Activated naive CD8-positive, alpha-beta T cell treated with anti-CD3 and anti-CD28 coated beads, Interleukin-2, amount 10 ng/mL, durations not matched to agents 7 days and 5 days (primary cell): ENCODE data around the gene FAM118A. TPM values are rescaled to one million over a fixed set of nuclear protein-coding genes. Genes with fewer than 3 reads are reported as not detected.

Experiments
- ATAC-seq: fragments of 150-1000 bp; cut with Tn5 transposase; one replicate; pipeline ENCODE4 v1.10.0; 2021; ENCODE audit warnings: low read depth, moderate library complexity
- POLR2A ChIA-PET: fragments of 350-600 bp; sonication (Branson Sonifier 250); formaldehyde crosslinking; loops from one replicate; lab custom pipeline; 2021; ENCODE audit warnings: antibody characterized with exemption; lab: Charles Lee
- DNase-seq: peaks from one replicate; pipeline ENCODE4 v3.0.0; 2021
- H3K27ac Mint-ChIP-seq: one replicate; pipeline ENCODE4 v1.8.0; 2022; ENCODE audit warnings: mild to moderate bottlenecking, mixed read lengths
- H3K27me3 Mint-ChIP-seq: one replicate; pipeline ENCODE4 v1.8.0; 2022; ENCODE audit warnings: mild to moderate bottlenecking, moderate library complexity, mixed read lengths
- H3K36me3 Mint-ChIP-seq: one replicate; pipeline ENCODE4 v1.8.0; 2021; ENCODE audit warnings: mild to moderate bottlenecking, mixed read lengths
- H3K4me1 Mint-ChIP-seq: one replicate; pipeline ENCODE4 v1.8.0; 2021; ENCODE audit warnings: mixed read lengths
- H3K4me3 Mint-ChIP-seq: one replicate; pipeline ENCODE4 v1.8.0; 2022; ENCODE audit warnings: mild to moderate bottlenecking, moderate library complexity, mixed read lengths
- H3K9me3 Mint-ChIP-seq: one replicate; pipeline ENCODE4 v1.8.0; 2021; ENCODE audit warnings: mixed read lengths
- total RNA-seq, 2 experiments: library from RNA; stranded (reverse); gene quantifications; one replicate each; pipeline ENCODE4 v1.2.3, GENCODE V29; 2021

The FAM118A gene
- total RNA-seq, 2 experiments from 2014 or later, result 71.9 to 77.0 TPM

DNA sequence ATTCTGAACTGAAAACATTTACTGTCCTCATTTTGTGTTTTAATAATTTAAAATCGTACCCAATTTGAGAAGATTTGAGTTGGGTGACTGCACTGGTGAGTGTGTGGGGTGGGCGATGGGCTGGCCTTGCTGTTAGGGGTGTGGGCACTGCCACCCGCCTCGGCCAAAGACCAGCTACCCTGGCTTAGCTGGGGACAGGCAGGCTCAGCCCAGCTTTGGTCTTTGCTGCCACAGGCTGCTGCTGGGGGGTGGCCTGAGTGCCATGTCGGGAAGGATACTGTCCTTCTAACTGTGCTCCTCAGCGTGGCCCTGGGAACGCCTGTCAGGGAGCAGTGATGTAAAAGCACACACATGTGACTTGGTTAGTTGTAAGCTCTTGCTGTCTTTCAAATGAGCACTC lies 22.3 kb downstream of the FAM118A start:
- POLR2A ChIA-PET, result interaction anchor here (1.2 to 1.3 kb wide), 2 partner anchors 11 to 13 kb away, joined by 3 read pairs; no protein-coding TSS in a partner anchor
- Mint-ChIP-seq H3K27ac (no peak overlapping the region), H3K4me3 (no peak overlapping the region), H3K27me3 (no peaks in the 10 kb centered on the region), H3K4me1 (peaks cover 13% of the 10 kb centered on the region), H3K36me3 (peaks cover 35% of the 10 kb centered on the region), H3K9me3 (no peaks in the 10 kb centered on the region)
- no peak for ATAC-seq
- DNase-seq, result no peak

DNA sequence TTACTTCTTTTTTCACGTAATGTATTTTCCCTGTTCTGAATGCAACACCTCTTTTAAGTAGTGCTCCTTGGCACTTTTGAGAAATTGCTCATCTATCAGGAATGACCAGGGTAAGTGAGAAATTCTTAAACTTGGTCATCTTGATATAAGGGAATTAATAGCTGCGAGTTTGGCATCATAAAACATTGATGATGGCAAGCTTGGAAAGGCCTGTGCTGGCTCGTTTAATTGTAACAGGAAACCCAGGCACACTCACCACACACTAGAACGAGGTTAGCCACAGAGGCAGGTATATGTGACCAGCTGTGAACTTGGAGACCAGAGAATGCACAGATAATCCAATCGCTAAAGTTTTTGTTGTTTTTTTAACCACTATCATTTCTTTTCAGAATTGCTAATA lies 24.3 kb downstream of the FAM118A start:
- Mint-ChIP-seq H3K9me3 (no peaks in the 10 kb centered on the region), H3K4me1 (peaks cover 16% of the 10 kb centered on the region), H3K27ac (peak overlapping the region; percentile 22), H3K4me3 (peak overlapping the region; percentile 58), H3K27me3 (no peaks in the 10 kb centered on the region), H3K36me3 (peaks cover 37% of the 10 kb centered on the region)
- DNase-seq (no peak), ATAC-seq (peak; percentile 67)
- POLR2A ChIA-PET, result interaction anchor here (0.7 to 2.7 kb wide), 5 partner anchors 11 to 79 kb away, joined by 3 to 8 read pairs (median 3); partner anchors contain the start of genes RIBC2 and SMC1B

DNA sequence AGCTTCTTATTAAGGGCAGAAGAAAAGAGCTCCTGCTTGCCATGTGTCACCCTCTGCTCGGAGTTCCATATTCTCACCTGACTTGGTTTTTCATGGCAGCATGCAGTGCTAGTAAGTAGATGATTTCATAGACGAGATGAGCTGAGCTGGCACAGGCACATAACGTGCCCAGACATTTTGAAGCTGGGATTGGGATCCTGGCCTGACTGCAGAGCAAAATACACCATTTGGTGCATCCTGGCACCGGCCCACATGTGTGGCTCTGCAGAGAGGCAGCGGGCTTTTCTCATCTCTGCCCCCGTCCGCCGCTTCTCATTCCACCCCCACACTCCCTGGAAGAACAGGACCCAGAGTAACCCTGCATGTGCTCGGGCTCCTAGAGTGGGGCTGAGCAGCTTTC lies 24.8 kb downstream of the FAM118A start:
- Mint-ChIP-seq H3K4me1 (peaks cover 13% of the 10 kb centered on the region), H3K36me3 (peaks cover 37% of the 10 kb centered on the region), H3K27ac (no peak overlapping the region), H3K9me3 (no peaks in the 10 kb centered on the region), H3K4me3 (peak overlapping the region; percentile 58), H3K27me3 (no peaks in the 10 kb centered on the region)
- ATAC-seq, result no peak
- DNase-seq, result no peak
- POLR2A ChIA-PET, result interaction anchor here (0.7 to 2.7 kb wide), 5 partner anchors 12 to 79 kb away, joined by 3 to 8 read pairs (median 3); partner anchors contain the start of genes RIBC2 and SMC1B

DNA sequence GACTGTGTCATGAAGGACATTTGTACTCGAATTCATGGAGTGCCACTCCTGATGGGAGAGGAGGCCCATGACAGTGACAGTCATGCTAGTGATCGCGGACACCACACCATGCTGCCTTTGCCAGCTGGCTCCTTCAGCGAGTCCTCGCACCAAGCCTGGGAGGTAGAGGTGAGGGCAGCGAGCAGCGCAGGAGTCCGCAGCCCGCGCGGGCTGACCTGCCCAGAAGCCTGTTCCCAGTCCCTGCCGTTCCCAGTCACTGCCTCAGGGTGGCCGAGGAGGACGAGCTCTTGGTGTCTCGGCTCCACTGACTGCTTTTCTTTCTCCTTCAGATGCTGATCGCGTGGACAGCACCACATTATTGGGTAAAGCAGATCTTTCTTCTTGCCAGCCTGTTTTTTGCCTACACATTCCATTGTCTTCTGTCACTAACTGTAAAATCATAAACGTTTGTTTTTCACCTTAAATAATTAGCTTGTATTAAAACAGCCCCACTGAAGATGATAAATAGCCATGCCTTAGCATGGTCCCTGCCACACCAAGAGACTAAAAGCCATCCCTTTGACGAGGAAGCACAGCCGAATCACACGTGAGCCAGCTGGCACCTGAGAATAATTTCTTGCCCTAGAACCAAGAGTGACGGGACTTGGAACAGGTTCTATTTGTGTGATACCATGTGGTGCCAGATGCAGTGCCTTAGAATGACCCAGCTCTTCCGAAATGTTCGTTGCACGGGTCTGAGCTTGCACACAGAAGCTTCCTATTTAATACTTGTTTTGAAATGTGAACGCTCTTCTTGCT lies 25.5 kb downstream of the FAM118A start:
- H3K4me1 Mint-ChIP-seq, result peaks cover 13% of the 10 kb centered on the region
- ATAC-seq, result no peak
- POLR2A ChIA-PET, result interaction anchor here (2.2 to 2.7 kb wide), 2 partner anchors 16 to 78 kb away, joined by 7 to 8 read pairs; partner anchors contain the start of genes RIBC2 and SMC1B
- H3K4me3 Mint-ChIP-seq, result no peak overlapping the region
- H3K36me3 Mint-ChIP-seq, result peaks cover 37% of the 10 kb centered on the region
- no peaks in the 10 kb centered on the region for H3K9me3 Mint-ChIP-seq
- H3K27ac Mint-ChIP-seq, result no peak overlapping the region
- DNase-seq, result no peak
- no peaks in the 10 kb centered on the region for H3K27me3 Mint-ChIP-seq

DNA sequence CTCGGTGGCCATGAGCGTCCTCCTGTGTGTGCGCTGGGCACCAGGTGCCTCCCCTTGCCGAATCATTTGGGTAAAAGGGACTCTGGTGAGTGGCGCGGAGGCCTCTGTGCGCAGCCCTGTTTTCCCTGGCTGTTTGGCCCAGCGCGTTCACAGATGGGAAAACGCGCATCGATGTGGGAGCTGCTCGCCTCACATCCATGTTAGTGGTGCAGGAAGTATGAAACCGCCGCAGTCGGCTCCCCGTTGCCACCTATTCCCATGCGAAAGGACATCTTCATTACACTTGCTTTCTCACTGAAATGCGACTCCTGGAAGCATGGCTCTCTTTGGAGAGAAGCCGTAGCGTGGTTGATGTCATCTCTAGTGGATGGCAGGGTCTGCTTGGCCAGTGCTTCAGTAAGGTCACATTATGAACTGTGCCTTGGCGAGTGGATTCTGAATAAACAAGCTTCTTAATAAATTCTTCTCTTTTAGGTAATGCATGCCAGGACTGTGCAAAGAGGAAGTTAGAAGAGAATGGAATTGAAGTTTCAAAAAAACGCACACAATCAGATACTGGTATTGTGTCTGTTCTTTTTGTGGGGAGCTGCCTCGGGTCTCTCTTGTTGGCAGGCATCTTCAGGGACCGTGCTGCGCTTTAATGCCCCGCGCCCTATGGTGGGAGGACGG lies 26.3 kb downstream of the FAM118A start:
- DNase-seq, result no peak
- peaks cover 40% of the 10 kb centered on the region for H3K36me3 Mint-ChIP-seq
- ATAC-seq, result no peak
- POLR2A ChIA-PET, result interaction anchor here (2.7 kb wide), 1 partner anchor 78 kb away, joined by 7 read pairs; the partner anchor contains the start of genes RIBC2 and SMC1B
- no peaks in the 10 kb centered on the region for H3K9me3 Mint-ChIP-seq
- peaks cover 16% of the 10 kb centered on the region for H3K4me1 Mint-ChIP-seq
- H3K27me3 Mint-ChIP-seq, result no peaks in the 10 kb centered on the region
- H3K4me3 Mint-ChIP-seq, result no peak overlapping the region
- H3K27ac Mint-ChIP-seq, result no peak overlapping the region

DNA sequence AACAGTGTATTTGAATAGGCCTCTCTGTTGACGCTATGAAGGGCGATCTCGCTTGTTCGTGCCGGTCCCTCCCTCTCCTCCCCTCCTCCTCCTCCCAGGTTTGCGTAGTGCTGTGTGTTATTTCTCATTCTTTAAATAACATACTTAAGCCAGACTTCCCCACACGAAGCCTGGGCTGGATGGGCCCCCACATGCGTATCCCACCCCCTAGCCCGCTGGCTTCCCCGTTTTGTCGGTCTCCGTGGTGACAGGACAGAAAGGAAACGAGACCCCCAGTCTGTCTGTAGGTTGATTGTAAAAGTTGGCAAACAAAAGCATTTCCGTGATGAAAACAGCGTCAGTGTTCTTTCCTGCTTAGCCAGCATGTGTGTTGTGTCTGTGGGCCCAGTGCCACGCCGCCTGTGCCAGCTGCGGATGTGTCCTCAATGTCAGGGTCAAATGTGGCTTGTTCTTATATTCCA lies 27.3 kb downstream of the FAM118A start:
- no peaks in the 10 kb centered on the region for H3K27me3 Mint-ChIP-seq
- ATAC-seq (no peak), DNase-seq (no peak)
- H3K4me3 Mint-ChIP-seq, result no peak overlapping the region
- no peaks in the 10 kb centered on the region for H3K9me3 Mint-ChIP-seq
- POLR2A ChIA-PET, result interaction anchor here (0.5 kb wide), 1 partner anchor 24 kb away, joined by 3 read pairs; no protein-coding TSS in a partner anchor
- peaks cover 21% of the 10 kb centered on the region for H3K4me1 Mint-ChIP-seq
- no peak overlapping the region for H3K27ac Mint-ChIP-seq
- peaks cover 41% of the 10 kb centered on the region for H3K36me3 Mint-ChIP-seq

DNA sequence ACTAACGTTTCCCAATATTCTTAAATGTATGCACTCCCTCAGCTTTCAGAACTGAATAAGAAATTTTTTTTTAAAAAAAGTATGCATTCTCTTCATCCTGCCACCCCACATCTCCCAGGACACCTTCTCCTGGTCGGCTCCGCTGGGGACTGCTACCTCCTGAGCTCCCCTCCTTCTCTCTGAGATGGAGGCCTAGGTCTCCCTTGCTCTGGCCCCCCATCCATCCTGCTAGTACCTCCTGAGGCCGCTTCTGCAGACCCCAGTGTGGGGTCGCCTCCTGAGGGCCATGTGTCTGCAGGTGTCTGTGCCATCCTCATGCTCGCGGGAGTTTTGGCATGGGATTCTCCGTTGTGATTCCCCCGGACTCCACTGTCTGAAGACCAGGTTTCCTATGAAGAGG lies 27.8 kb downstream of the FAM118A start:
- peaks cover 41% of the 10 kb centered on the region for H3K36me3 Mint-ChIP-seq
- H3K9me3 Mint-ChIP-seq, result no peaks in the 10 kb centered on the region
- no peak overlapping the region for H3K27ac Mint-ChIP-seq
- H3K4me3 Mint-ChIP-seq, result no peak overlapping the region
- no peaks in the 10 kb centered on the region for H3K27me3 Mint-ChIP-seq
- H3K4me1 Mint-ChIP-seq, result peaks cover 21% of the 10 kb centered on the region
- POLR2A ChIA-PET, result no interaction called here
- ATAC-seq (no peak), DNase-seq (no peak)

DNA sequence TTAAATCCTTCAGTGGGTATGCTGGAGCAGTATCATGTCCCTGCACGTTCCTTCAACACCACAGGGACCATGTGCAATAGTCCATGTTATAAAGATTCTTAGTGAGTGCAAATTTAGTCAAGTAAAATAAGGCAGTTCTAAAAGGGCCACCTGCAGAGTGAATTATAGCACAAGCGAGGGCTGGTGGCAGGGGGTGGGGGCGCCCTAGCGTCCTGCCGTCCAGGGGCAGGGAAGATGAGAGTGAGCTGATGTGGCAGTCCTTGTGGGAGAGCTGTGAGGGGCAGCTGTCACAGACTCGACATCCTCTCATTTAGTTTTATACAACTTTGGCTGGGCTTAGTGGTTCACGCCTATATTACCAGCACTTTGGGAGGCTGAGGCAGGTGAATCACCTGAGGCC lies 29.1 kb downstream of the FAM118A start:
- peaks cover 40% of the 10 kb centered on the region for H3K36me3 Mint-ChIP-seq
- no peak for DNase-seq
- H3K4me3 Mint-ChIP-seq, result no peak overlapping the region
- H3K9me3 Mint-ChIP-seq, result no peaks in the 10 kb centered on the region
- POLR2A ChIA-PET, result no interaction called here
- ATAC-seq, result no peak
- no peak overlapping the region for H3K27ac Mint-ChIP-seq
- H3K4me1 Mint-ChIP-seq, result peaks cover 21% of the 10 kb centered on the region
- no peaks in the 10 kb centered on the region for H3K27me3 Mint-ChIP-seq

DNA sequence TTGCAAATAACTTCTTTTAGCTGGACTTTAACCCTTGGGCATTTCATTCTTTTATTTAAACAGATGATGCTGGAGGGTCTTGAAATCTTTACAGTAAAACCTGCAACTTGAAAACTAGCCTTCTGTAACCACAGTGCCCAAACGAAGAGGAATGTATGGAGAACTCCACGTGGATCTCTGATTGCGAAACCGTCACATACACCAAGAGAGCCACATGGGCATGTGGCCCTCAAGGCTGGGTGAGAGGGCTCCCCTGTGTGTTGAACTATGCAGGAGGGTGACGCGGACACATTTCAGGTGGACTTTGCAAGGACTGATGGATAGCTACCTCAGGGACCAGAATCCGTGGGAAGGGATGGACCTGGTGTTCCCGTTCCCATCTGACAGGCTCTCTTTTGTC lies 30.6 kb downstream of the FAM118A start:
- Mint-ChIP-seq H3K4me3 (no peak overlapping the region), H3K27me3 (no peaks in the 10 kb centered on the region), H3K9me3 (no peaks in the 10 kb centered on the region), H3K36me3 (peaks cover 37% of the 10 kb centered on the region), H3K4me1 (peaks cover 14% of the 10 kb centered on the region), H3K27ac (peak overlapping the region; percentile 13)
- POLR2A ChIA-PET, result interaction anchor here (1.8 kb wide), 1 partner anchor 74 kb away, joined by 9 read pairs; the partner anchor contains the start of genes RIBC2 and SMC1B
- ATAC-seq (no peak), DNase-seq (no peak)

DNA sequence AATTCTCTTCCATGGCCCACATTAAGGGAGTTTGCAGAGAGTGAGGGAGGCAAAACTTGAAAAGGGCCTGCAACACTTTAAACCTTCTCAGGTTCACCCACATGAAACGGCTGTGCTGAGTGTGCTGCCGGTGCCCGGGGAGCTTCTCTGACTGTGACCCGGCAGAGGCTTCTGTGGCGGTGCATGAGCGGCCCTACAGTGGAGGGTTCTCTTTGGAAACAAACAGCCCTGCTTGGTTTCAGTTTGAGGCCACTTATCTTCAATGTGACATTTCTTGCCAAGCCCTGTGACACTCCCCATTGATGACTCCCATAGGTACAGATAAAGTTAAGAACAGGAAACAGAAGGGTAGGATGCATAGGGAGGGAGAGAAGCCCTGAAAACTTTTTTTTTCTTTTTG lies 31.8 kb downstream of the FAM118A start:
- POLR2A ChIA-PET, result interaction anchor here (1.0 to 1.8 kb wide), 3 partner anchors 19 to 72 kb away, joined by 3 to 9 read pairs (median 4); partner anchors contain the start of genes RIBC2 and SMC1B
- Mint-ChIP-seq H3K9me3 (no peaks in the 10 kb centered on the region), H3K27ac (peak overlapping the region; percentile 64), H3K27me3 (no peaks in the 10 kb centered on the region), H3K4me3 (peak overlapping the region; percentile 40), H3K36me3 (peaks cover 34% of the 10 kb centered on the region), H3K4me1 (peaks cover 14% of the 10 kb centered on the region)
- peak; percentile 99 for ATAC-seq
- DNase-seq, result peak; percentile 64

DNA sequence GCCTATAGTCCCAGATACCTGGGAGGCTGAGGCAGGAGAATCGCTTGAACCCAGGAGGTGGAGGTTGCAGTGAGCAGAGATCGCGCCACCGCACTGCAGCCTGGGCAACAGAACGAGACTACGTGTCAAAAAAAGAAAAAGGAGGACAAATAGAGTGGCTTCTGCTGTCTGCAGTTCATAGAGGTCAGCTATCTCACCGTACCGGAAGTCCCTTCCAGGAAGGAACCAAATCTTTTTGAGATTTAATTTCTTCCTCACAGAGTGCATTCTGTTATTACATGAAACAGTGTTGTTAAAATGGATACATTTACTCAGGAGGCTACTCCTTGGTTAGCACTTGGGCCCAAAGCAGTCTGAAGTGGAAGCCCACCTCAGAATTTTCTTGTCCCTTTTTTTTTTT lies 33.4 kb downstream of the FAM118A start:
- no peaks in the 10 kb centered on the region for H3K27me3 Mint-ChIP-seq
- peaks cover 28% of the 10 kb centered on the region for H3K36me3 Mint-ChIP-seq
- POLR2A ChIA-PET, result interaction anchor here (1.4 kb wide), 1 partner anchor 11 kb away, joined by 3 read pairs; no protein-coding TSS in a partner anchor
- H3K27ac Mint-ChIP-seq, result no peak overlapping the region
- H3K9me3 Mint-ChIP-seq, result no peaks in the 10 kb centered on the region
- H3K4me1 Mint-ChIP-seq, result peaks cover 8% of the 10 kb centered on the region
- ATAC-seq (no peak), DNase-seq (no peak)
- H3K4me3 Mint-ChIP-seq, result no peak overlapping the region

DNA sequence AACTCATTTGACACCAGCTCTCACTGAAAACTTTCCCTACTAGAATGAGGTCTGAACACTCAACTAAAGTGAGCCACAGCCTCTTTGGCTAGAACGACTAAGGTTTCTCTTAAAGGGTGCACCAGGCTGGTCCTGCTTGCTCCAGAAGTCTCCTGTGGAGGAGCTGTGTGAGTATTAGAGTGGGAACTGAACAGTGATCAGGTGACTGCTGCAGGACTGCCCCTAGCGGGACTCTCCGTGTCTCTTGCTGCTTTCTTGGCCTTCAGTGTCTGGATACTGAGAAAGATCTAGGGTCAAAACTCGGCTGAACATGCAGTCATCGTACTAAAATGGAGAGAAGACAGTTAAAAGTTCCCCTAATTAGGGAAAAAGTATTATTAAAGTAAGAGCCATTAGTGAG lies 34.6 kb downstream of the FAM118A start:
- no peak for DNase-seq
- Mint-ChIP-seq H3K4me3 (no peak overlapping the region), H3K36me3 (peaks cover 25% of the 10 kb centered on the region), H3K4me1 (peaks cover 8% of the 10 kb centered on the region), H3K9me3 (no peaks in the 10 kb centered on the region), H3K27ac (no peak overlapping the region), H3K27me3 (no peaks in the 10 kb centered on the region)
- ATAC-seq, result no peak
- POLR2A ChIA-PET, result no interaction called here

DNA sequence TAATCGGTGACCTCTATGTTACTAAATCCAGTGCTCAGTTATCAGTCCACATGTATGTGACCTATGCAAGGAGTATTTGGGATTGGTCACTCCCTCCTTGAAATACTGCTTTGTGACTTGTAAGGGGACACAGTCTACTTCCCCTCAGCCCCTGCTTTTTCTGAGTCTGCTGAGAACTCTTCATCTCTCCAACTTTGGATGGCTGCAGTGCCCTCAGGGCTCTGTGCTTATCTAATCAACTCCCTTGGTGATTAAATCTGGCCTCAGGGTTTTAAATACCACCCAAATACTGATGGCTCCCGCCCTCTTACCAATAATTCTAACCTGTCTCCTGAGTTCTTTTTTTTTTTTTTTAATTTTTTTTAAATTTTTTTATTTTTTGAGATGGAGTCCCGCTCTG lies 40.2 kb downstream of the FAM118A start:
- ATAC-seq (no peak), DNase-seq (no peak)
- H3K36me3 Mint-ChIP-seq, result peaks cover 16% of the 10 kb centered on the region
- no peak overlapping the region for H3K27ac Mint-ChIP-seq
- no peak overlapping the region for H3K4me3 Mint-ChIP-seq
- H3K4me1 Mint-ChIP-seq, result peaks cover 3% of the 10 kb centered on the region
- POLR2A ChIA-PET, result no interaction called here
- no peaks in the 10 kb centered on the region for H3K27me3 Mint-ChIP-seq
- no peaks in the 10 kb centered on the region for H3K9me3 Mint-ChIP-seq
